Sigmoid colon (tissue), 4 donors: ENCODE results near the gene ASAP2.

Experiments used
- EP300 ChIP-seq, 4 donors: sonication (generic); formaldehyde crosslinking; IDR thresholded peaks; one replicate each; pipeline ENCODE4 v1.6.1; 2017; ENCODE audit warnings: antibody characterized with exemption in 4 of 4
- POLR2A ChIP-seq, 2 donors: fragments of 450-650 bp; IDR thresholded peaks; one replicate each; pipeline ENCODE4 v1.6.1; 2016; ENCODE audit warnings: antibody characterized with exemption in 2 of 2, mild to moderate bottlenecking in 2 of 2, moderate library complexity in 2 of 2
- POLR2AphosphoS5 ChIP-seq, 4 donors: sonication (generic); formaldehyde crosslinking; IDR thresholded peaks; one replicate each; pipeline ENCODE4 v1.6.1; 2017; ENCODE audit warnings: antibody characterized with exemption in 4 of 4
- TF ChIP-seq, protein P1 (sequence below), 4 experiments: fragments of 450-650 bp in 3 of 4; fragments of 200-600 bp in 1 of 4; IDR thresholded peaks; one replicate each; pipeline ENCODE4 v1.5.1; 2016 to 2019; ENCODE audit warnings: antibody characterized with exemption in 4 of 4, mild to moderate bottlenecking in 3 of 4, moderate library complexity in 2 of 4

GRCh38 chr2:9306911-9307310, 100.3 kb downstream of the ASAP2 start:
- TF ChIP-seq, protein P1, sequence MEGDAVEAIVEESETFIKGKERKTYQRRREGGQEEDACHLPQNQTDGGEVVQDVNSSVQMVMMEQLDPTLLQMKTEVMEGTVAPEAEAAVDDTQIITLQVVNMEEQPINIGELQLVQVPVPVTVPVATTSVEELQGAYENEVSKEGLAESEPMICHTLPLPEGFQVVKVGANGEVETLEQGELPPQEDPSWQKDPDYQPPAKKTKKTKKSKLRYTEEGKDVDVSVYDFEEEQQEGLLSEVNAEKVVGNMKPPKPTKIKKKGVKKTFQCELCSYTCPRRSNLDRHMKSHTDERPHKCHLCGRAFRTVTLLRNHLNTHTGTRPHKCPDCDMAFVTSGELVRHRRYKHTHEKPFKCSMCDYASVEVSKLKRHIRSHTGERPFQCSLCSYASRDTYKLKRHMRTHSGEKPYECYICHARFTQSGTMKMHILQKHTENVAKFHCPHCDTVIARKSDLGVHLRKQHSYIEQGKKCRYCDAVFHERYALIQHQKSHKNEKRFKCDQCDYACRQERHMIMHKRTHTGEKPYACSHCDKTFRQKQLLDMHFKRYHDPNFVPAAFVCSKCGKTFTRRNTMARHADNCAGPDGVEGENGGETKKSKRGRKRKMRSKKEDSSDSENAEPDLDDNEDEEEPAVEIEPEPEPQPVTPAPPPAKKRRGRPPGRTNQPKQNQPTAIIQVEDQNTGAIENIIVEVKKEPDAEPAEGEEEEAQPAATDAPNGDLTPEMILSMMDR (IDR thresholded peaks at IDR 0.05): no peak
- TF ChIP-seq POLR2A (IDR thresholded peaks at IDR 0.05) (no peak), EP300 (IDR thresholded peaks at IDR 0.05) (no peak), POLR2AphosphoS5 (IDR thresholded peaks at IDR 0.05) (no peak)
